ENCODE results near the gene KDM5B. TPM values are rescaled to one million over a fixed set of nuclear protein-coding genes. Genes with fewer than 3 reads are reported as not detected.

The KDM5B gene
- total RNA-seq, 2 donors from 2014 or later, result 48.2 to 110 TPM

- peak; percentile 17 for DNase-seq (ENCODE audit: low spot score)
- Histone ChIP-seq H3K4me3 (peak overlapping the region; percentile 88 to 99), H3K9me3 (no peaks in the 10 kb centered on the region), H3K4me1 (replicated peaks) (no peaks in the 10 kb centered on the region), H3K27ac (peak overlapping the region; percentile 93 to 95), H3K36me3 (no peaks in the 10 kb centered on the region), H3K27me3 (replicated peaks; ENCODE audit: insufficient read depth) (no peaks in the 10 kb centered on the region)
- under 1% methylated on average over 41 of the region's 45 CpGs for WGBS
- intact Hi-C loops (cut with DNase I), result no loop called here
- TF ChIP-seq POLR2AphosphoS5 (IDR thresholded peaks at IDR 0.05), result no peak
- TF ChIP-seq CTCF (IDR thresholded peaks at IDR 0.05), result no peak
- no peak for TF ChIP-seq POLR2A (IDR thresholded peaks at IDR 0.05)
Measured at GRCh38 chr1:202807451-202807925, 733 bp downstream of the KDM5B start.

- Histone ChIP-seq H3K4me3 (peak overlapping the region; percentile 88 to 99), H3K4me1 (replicated peaks) (no peaks in the 10 kb centered on the region), H3K36me3 (no peaks in the 10 kb centered on the region), H3K27me3 (replicated peaks; ENCODE audit: insufficient read depth) (no peaks in the 10 kb centered on the region), H3K9me3 (no peaks in the 10 kb centered on the region), H3K27ac (peak overlapping the region; percentile 93 to 95)
- intact Hi-C loops (cut with DNase I), result no loop called here
- WGBS, result 0% methylated on average over 38 of the region's 51 CpGs
- TF ChIP-seq POLR2A (IDR thresholded peaks at IDR 0.05), result no peak
- no peak for TF ChIP-seq POLR2AphosphoS5 (IDR thresholded peaks at IDR 0.05)
- no peak for TF ChIP-seq CTCF (IDR thresholded peaks at IDR 0.05)
- DNase-seq (ENCODE audit: low spot score), result peak; percentile 16
Measured at GRCh38 chr1:202806845-202807450, 1.3 kb downstream of the KDM5B start.

- TF ChIP-seq POLR2A (IDR thresholded peaks at IDR 0.05), result no peak
- TF ChIP-seq POLR2AphosphoS5 (IDR thresholded peaks at IDR 0.05), result no peak
- no peak for TF ChIP-seq CTCF (IDR thresholded peaks at IDR 0.05)
- intact Hi-C loops (cut with DNase I), result no loop called here
- 14% methylated on average over 7 of the region's 7 CpGs for WGBS
- Histone ChIP-seq H3K27me3 (replicated peaks; ENCODE audit: insufficient read depth) (no peaks in the 10 kb centered on the region), H3K27ac (peak overlapping the region; percentile 93 to 95), H3K4me3 (peak overlapping the region; percentile 88 to 99), H3K4me1 (replicated peaks) (no peaks in the 10 kb centered on the region), H3K9me3 (no peaks in the 10 kb centered on the region), H3K36me3 (no peaks in the 10 kb centered on the region)
- DNase-seq (ENCODE audit: low spot score), result no peak
Measured at GRCh38 chr1:202805886-202806844, 2.1 kb downstream of the KDM5B start.

GRCh38 chr1:202804126-202804525 is 4.1 kb downstream of the KDM5B start:
- Histone ChIP-seq H3K36me3 (no peaks in the 10 kb centered on the region), H3K27ac (no peak overlapping the region), H3K4me1 (replicated peaks) (no peaks in the 10 kb centered on the region), H3K27me3 (replicated peaks; ENCODE audit: insufficient read depth) (no peaks in the 10 kb centered on the region), H3K4me3 (no peak overlapping the region), H3K9me3 (no peaks in the 10 kb centered on the region)
- WGBS, result 71% methylated on average over 4 of the region's 4 CpGs
- no peak for DNase-seq (ENCODE audit: low spot score)
- no peak for TF ChIP-seq CTCF (IDR thresholded peaks at IDR 0.05)
- TF ChIP-seq POLR2A (IDR thresholded peaks at IDR 0.05), result no peak
- TF ChIP-seq POLR2AphosphoS5 (IDR thresholded peaks at IDR 0.05), result no peak
- intact Hi-C loops (cut with DNase I), result no loop called here

Data from prostate gland (tissue), 2 donors.